Glutamatergic neuron (in vitro differentiated cells): ENCODE data around the gene PRDX6. TPM values are rescaled to one million over a fixed set of nuclear protein-coding genes. Genes with fewer than 3 reads are reported as not detected.

Experiments used
- DNase-seq: peaks from one replicate; pipeline ENCODE4 v3.0.0; 2022
- H3K27ac Mint-ChIP-seq: one replicate; pipeline ENCODE4 v1.8.0; 2020; ENCODE audit warnings: mild to moderate bottlenecking, mixed read lengths, inconsistent platforms; ENCODE audit not compliant: unreplicated experiment
- H3K27me3 Mint-ChIP-seq: one replicate; pipeline ENCODE4 v1.8.0; 2020; ENCODE audit warnings: mild to moderate bottlenecking, moderate library complexity, mixed read lengths, inconsistent platforms; ENCODE audit not compliant: unreplicated experiment
- H3K36me3 Mint-ChIP-seq: one replicate; pipeline ENCODE4 v1.8.0; 2020; ENCODE audit warnings: mild to moderate bottlenecking, mixed read lengths, inconsistent platforms; ENCODE audit not compliant: unreplicated experiment
- H3K4me1 Mint-ChIP-seq: one replicate; pipeline ENCODE4 v1.8.0; 2020; ENCODE audit warnings: mild to moderate bottlenecking, low read depth, mixed read lengths, inconsistent platforms; ENCODE audit not compliant: unreplicated experiment
- H3K4me3 Mint-ChIP-seq: one replicate; pipeline ENCODE4 v1.8.0; 2020; ENCODE audit warnings: mild to moderate bottlenecking, mixed read lengths, inconsistent platforms; ENCODE audit not compliant: unreplicated experiment
- H3K9me3 Mint-ChIP-seq: one replicate; pipeline ENCODE4 v1.8.0; 2020; ENCODE audit warnings: mild to moderate bottlenecking, moderate library complexity, mixed read lengths, inconsistent platforms; ENCODE audit not compliant: unreplicated experiment
- total RNA-seq: library from RNA; stranded (reverse); fragmentation: NEBNext Ultra II Directional; extraction: Animal tissue kit (Norgen Biotek cat#: 25700); gene quantifications from one replicate; pipeline ENCODE4 v1.2.1, GENCODE V29; 2021; ENCODE audit not compliant: unreplicated experiment
- TF ChIP-seq, protein P1 (sequence below): fragments of 200-600 bp; sonication (generic); IDR thresholded peaks from one replicate; pipeline ENCODE4 v1.5.0; 2021; ENCODE audit not compliant: partially characterized antibody, unreplicated experiment

PRDX6 gene
- total RNA-seq, 1 donor from 2014 or later: 29.3 TPM

DNA sequence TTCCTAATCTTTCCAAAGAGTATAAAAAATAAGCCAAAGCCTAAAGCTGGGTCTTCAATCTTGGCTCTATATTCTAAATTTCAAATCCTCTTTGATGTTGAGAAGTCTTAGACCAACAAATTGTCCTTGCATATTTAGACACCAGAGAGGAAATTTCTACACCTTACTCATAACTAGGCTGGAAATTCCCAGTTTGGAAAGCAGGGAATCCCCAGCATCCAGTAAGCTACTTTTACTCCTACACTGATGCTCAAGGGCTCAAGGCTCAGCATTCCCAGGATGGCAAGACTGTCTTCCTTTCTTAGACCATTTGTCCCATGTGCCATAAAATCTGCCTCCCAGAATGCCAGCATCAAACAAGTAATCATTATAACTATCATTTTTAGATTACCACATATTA is 28.3 kb downstream of the PRDX6 start:
- H3K9me3 Mint-ChIP-seq: no peaks in the 10 kb centered on the region
- H3K27ac Mint-ChIP-seq: no peak overlapping the region
- H3K4me1 Mint-ChIP-seq: peaks cover 4% of the 10 kb centered on the region
- no peak for DNase-seq
- TF ChIP-seq, protein P1, sequence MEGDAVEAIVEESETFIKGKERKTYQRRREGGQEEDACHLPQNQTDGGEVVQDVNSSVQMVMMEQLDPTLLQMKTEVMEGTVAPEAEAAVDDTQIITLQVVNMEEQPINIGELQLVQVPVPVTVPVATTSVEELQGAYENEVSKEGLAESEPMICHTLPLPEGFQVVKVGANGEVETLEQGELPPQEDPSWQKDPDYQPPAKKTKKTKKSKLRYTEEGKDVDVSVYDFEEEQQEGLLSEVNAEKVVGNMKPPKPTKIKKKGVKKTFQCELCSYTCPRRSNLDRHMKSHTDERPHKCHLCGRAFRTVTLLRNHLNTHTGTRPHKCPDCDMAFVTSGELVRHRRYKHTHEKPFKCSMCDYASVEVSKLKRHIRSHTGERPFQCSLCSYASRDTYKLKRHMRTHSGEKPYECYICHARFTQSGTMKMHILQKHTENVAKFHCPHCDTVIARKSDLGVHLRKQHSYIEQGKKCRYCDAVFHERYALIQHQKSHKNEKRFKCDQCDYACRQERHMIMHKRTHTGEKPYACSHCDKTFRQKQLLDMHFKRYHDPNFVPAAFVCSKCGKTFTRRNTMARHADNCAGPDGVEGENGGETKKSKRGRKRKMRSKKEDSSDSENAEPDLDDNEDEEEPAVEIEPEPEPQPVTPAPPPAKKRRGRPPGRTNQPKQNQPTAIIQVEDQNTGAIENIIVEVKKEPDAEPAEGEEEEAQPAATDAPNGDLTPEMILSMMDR: no peak
- H3K36me3 Mint-ChIP-seq: no peaks in the 10 kb centered on the region
- H3K27me3 Mint-ChIP-seq: no peaks in the 10 kb centered on the region
- no peak overlapping the region for H3K4me3 Mint-ChIP-seq

DNA sequence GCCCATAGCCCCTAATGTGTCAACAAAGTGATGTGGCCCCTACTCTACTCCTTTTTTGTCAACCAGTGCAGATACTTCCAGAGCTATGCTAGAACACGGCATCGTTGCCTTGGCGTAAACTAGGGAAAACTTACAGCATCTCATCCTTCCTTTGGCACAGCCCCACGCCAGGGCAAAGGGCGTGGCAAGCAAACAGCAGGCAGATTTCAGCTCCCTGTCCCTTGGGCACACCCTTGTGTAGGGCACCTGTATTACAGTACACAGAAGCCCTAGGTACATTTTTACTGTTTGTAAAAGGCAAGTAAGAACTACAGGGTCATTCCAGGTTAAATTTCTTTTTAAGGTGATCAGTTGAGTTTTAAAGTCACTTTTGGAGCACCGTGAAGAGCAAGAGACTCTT is 29.3 kb downstream of the PRDX6 start:
- peaks cover 2% of the 10 kb centered on the region for H3K27me3 Mint-ChIP-seq
- TF ChIP-seq, protein P1: no peak
- no peak overlapping the region for H3K4me3 Mint-ChIP-seq
- no peaks in the 10 kb centered on the region for H3K36me3 Mint-ChIP-seq
- no peak overlapping the region for H3K27ac Mint-ChIP-seq
- H3K9me3 Mint-ChIP-seq: no peaks in the 10 kb centered on the region
- no peak for DNase-seq
- peaks cover 4% of the 10 kb centered on the region for H3K4me1 Mint-ChIP-seq

DNA sequence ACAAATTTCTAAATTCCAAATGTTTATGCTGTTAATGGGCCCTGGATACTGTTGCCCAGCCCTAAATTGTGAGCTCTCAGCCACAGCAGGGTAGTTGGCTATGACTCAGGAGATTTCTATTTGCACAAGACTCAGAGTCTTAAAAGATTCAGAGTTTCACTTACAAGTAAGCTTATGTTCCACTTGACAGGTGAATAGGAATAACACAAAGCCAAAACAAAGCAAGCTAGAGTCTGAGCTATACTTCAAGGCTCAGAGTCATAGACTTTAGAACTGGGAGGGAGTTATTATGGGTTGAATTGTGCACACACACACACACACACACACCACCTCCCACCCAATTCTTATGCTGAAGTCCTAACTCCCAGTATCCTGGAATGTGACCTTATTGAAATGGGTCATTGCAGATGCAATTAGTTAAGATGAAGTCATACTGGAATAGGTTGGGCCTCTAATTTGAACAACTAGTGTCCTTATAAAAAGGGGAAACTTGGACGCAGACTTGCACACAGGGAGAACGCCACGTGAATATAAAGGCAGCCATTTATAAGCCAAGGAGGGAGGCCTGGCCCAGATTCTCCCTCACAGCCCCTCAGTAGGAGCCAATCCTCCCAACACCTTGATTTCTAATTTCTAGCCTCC is 30.2 kb downstream of the PRDX6 start:
- DNase-seq: no peak
- Mint-ChIP-seq H3K4me3 (no peak overlapping the region), H3K36me3 (no peaks in the 10 kb centered on the region), H3K27me3 (peaks cover 2% of the 10 kb centered on the region), H3K9me3 (peaks cover 2% of the 10 kb centered on the region), H3K4me1 (peaks cover 4% of the 10 kb centered on the region), H3K27ac (no peak overlapping the region)
- TF ChIP-seq, protein P1: no peak

DNA sequence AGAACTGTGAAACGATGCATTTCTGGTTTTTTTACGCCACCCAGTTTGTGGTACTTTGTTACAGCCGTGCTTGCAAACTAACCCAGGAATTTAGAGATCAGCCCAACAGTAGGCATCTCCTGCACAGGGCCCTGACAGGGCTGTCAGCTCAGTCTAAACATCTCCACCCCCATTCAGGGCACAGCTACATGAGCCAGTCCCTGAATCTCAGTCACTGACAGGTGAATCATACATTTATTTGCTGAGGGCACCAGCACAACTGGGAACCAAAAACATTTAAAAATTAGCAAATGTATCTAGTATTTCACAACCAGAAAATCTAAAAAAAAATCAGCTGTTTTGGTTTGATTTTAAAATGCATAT is 30.7 kb downstream of the PRDX6 start:
- no peak for DNase-seq
- H3K36me3 Mint-ChIP-seq: no peaks in the 10 kb centered on the region
- H3K27me3 Mint-ChIP-seq: peaks cover 2% of the 10 kb centered on the region
- H3K4me1 Mint-ChIP-seq: peaks cover 4% of the 10 kb centered on the region
- H3K9me3 Mint-ChIP-seq: peaks cover 2% of the 10 kb centered on the region
- no peak overlapping the region for H3K27ac Mint-ChIP-seq
- TF ChIP-seq, protein P1: no peak
- H3K4me3 Mint-ChIP-seq: no peak overlapping the region

DNA sequence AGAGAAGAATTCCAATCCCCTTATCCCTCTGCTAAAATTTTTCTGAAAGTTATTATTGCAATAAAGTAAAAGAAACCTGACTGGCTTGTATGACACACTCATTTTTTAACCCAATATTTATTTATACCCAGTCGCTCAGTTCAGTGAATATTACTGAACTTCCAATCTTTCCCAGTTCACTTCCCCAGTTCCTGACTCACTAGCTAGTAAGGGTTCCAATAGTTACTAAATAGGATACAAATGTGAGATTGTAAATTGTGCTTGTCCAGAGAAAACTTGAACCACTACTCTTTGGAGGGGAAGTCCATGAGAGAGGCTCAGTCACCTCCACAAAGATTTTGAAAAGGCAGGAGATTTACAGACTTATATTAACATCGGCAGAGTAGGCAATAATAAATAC is 31.4 kb downstream of the PRDX6 start:
- Mint-ChIP-seq H3K4me3 (no peak overlapping the region), H3K9me3 (peaks cover 2% of the 10 kb centered on the region), H3K27me3 (peaks cover 2% of the 10 kb centered on the region), H3K36me3 (no peaks in the 10 kb centered on the region), H3K4me1 (peaks cover 4% of the 10 kb centered on the region), H3K27ac (no peak overlapping the region)
- TF ChIP-seq, protein P1: no peak
- DNase-seq: no peak
